ENCODE data around the gene DENND1A. TPM values are rescaled to one million over a fixed set of nuclear protein-coding genes. Genes with fewer than 3 reads are reported as not detected.

The DENND1A gene
- total RNA-seq, 2 donors from 2014 or later = 17.8 to 36.6 TPM

DNA sequence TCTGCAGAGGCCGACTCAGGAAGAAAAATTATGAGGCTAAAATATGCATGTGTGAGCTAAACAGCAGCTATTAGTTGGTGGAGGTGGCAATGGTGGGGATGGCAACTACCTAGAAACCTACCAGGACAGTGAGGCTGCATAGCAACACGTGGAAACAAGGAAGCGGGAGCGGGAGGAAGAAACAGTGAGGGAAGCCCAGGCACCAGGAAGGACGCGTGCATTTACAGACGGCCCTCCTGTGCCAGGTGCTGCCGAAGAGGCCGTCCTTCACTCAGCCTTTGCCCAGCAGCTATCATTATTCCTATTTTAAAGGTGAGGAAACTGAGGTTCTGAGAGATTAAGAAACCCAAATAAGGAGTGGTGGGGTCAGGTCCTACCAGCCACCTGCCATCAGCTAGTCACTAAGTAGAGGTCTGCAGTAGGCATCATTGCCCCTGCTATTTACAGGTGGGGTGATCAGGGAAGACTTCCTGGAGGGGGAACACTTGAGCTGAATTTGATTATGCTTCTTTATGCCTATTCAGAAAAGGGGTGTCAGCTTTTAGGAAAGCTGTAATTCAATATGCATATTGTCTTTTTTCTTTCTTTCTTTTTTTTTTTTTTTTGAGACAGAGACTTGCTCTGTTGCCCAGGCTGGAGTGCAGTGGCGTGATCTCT lies 448.6 kb downstream of the DENND1A start:
- H3K4me1 ChIP-seq (ENCODE audit: control insufficient read depth in 1 of 2, low read depth in 2 of 2) = no peaks in the 10 kb centered on the region
- H3K36me3 ChIP-seq = no peaks in the 10 kb centered on the region
- ATAC-seq (ENCODE audit: insufficient number of reproducible peaks, low FRiP score, low read depth) (no peak), DNase-seq (ENCODE audit: low spot score) (no peak)
- H3K27me3 ChIP-seq (replicated peaks; ENCODE audit: insufficient read depth) = no peaks in the 10 kb centered on the region
- TF ChIP-seq, protein P1, sequence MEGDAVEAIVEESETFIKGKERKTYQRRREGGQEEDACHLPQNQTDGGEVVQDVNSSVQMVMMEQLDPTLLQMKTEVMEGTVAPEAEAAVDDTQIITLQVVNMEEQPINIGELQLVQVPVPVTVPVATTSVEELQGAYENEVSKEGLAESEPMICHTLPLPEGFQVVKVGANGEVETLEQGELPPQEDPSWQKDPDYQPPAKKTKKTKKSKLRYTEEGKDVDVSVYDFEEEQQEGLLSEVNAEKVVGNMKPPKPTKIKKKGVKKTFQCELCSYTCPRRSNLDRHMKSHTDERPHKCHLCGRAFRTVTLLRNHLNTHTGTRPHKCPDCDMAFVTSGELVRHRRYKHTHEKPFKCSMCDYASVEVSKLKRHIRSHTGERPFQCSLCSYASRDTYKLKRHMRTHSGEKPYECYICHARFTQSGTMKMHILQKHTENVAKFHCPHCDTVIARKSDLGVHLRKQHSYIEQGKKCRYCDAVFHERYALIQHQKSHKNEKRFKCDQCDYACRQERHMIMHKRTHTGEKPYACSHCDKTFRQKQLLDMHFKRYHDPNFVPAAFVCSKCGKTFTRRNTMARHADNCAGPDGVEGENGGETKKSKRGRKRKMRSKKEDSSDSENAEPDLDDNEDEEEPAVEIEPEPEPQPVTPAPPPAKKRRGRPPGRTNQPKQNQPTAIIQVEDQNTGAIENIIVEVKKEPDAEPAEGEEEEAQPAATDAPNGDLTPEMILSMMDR (IDR thresholded peaks at IDR 0.05) = no peak
- H3K27ac ChIP-seq = no peak overlapping the region
- no peaks in the 10 kb centered on the region for H3K9me3 ChIP-seq
- no peak overlapping the region for H3K4me3 ChIP-seq

DNA sequence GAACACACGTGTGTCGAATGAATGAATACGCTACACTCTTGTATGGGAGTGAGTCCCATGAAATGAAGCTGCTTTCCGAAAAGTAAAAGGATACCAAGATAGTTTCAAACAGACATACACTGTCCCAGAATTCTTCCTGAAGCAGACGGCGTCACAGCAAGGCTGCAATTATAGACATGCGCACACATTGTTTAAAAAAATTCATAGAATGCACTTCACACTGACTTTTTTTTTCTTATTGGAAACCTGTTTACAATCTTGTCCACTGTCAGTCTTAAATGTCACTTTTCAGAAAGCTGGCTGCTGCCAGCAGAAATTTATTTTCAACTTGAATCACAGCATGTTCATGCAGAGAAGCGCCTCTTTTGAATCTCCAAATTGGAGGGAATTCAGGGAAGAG lies 449.1 kb downstream of the DENND1A start:
- DNase-seq (ENCODE audit: low spot score) = no peak
- no peaks in the 10 kb centered on the region for H3K9me3 ChIP-seq

DNA sequence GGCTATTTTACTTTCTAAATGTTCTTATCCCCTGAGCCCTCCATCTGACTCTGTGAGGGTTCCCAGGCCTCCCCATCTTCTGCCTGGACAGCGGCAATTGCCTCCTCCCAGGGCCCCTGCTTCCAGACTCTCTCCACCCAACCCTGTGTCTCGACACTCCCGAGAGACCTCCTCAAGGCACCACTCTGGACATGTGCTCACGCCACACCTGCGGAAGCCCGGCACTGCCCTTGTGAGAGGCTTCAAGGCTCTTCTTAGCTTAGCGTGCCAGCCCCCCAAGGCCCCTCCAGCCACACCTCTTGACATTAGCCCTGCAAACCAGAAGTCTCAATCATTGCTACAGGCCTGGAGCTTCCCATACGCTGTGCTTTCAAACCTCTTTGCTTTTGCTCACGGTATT lies 449.8 kb downstream of the DENND1A start:
- Histone ChIP-seq H3K27ac (no peak overlapping the region), H3K4me1 (ENCODE audit: control insufficient read depth in 1 of 2, low read depth in 2 of 2) (no peaks in the 10 kb centered on the region), H3K9me3 (no peaks in the 10 kb centered on the region), H3K4me3 (no peak overlapping the region), H3K36me3 (no peaks in the 10 kb centered on the region), H3K27me3 (replicated peaks; ENCODE audit: insufficient read depth) (no peaks in the 10 kb centered on the region)
- DNase-seq (ENCODE audit: low spot score) (no peak), ATAC-seq (ENCODE audit: insufficient number of reproducible peaks, low FRiP score, low read depth) (no peak)
- TF ChIP-seq, protein P1 (IDR thresholded peaks at IDR 0.05) = no peak

More for the DNA sequence above, 449.1 kb downstream of the DENND1A start:
- ATAC-seq (ENCODE audit: insufficient number of reproducible peaks, low FRiP score, low read depth) = no peak
- TF ChIP-seq, protein P1 (IDR thresholded peaks at IDR 0.05) = no peak
- no peaks in the 10 kb centered on the region for H3K27me3 ChIP-seq (replicated peaks; ENCODE audit: insufficient read depth)
- no peak overlapping the region for H3K4me3 ChIP-seq
- H3K36me3 ChIP-seq = no peaks in the 10 kb centered on the region
- no peaks in the 10 kb centered on the region for H3K4me1 ChIP-seq (ENCODE audit: control insufficient read depth in 1 of 2, low read depth in 2 of 2)
- H3K27ac ChIP-seq = no peak overlapping the region

DNA sequence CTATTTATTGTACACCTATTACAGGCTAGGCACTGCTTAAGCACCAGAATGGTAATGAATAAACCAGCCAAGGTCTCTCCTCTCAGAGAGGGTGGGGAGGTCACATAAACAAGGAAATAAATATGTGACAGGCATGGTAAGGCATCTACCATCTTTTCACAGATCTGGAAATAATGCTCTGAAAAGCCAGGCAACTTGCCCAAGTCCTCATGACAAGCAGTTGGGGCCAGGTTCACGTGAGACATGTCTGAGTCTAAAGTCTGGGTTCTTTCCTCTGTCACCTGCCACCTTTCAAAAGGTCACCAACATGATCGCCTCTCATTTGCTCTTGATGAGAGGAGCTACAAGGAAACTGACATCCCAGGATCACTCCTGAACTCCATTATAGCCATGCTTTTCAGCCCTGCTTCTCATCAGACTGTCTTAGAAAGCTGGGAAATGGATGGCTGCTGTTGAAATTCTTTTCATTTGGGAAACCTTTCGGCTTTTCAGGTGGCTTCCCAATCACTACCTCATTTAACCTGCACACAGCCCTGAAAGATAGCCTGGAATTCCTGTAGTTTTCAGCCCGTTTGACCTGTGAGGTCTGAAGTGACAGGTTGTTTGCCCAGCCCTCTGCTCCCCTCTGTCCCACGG lies 450.8 kb downstream of the DENND1A start:
- ATAC-seq (ENCODE audit: insufficient number of reproducible peaks, low FRiP score, low read depth) = no peak
- no peak for DNase-seq (ENCODE audit: low spot score)
- Histone ChIP-seq H3K36me3 (no peaks in the 10 kb centered on the region), H3K4me3 (no peak overlapping the region), H3K27ac (no peak overlapping the region), H3K27me3 (replicated peaks; ENCODE audit: insufficient read depth) (no peaks in the 10 kb centered on the region), H3K9me3 (no peaks in the 10 kb centered on the region), H3K4me1 (ENCODE audit: control insufficient read depth in 1 of 2, low read depth in 2 of 2) (no peaks in the 10 kb centered on the region)
- TF ChIP-seq, protein P1 (IDR thresholded peaks at IDR 0.05) = no peak

DNA sequence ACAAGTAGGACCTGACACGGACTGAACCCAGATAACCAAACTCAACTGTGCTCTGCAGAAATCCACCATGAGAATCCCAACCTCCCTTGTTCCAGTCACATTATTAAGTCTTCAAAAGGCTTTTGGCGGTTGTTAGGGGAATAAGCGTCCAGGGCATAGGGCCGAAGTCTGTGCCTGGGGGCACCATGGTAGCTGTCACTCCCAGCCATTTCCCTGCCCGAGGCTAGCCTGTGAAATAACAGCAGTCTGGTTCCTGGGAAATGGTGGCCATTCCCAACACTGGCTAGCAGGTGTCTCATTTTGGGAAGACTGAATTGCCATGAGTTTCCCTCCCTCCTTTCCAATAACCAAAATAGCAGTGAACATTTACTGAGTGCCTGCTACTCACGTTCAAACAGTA lies 451.8 kb downstream of the DENND1A start:
- H3K36me3 ChIP-seq = no peaks in the 10 kb centered on the region
- H3K27ac ChIP-seq = no peak overlapping the region
- TF ChIP-seq, protein P1 (IDR thresholded peaks at IDR 0.05) = no peak
- H3K4me1 ChIP-seq (ENCODE audit: control insufficient read depth in 1 of 2, low read depth in 2 of 2) = no peaks in the 10 kb centered on the region
- H3K27me3 ChIP-seq (replicated peaks; ENCODE audit: insufficient read depth) = no peaks in the 10 kb centered on the region
- no peaks in the 10 kb centered on the region for H3K9me3 ChIP-seq
- no peak overlapping the region for H3K4me3 ChIP-seq
- ATAC-seq (ENCODE audit: insufficient number of reproducible peaks, low FRiP score, low read depth) = no peak
- no peak for DNase-seq (ENCODE audit: low spot score)

Data from thoracic aorta (tissue), 2 donors.